COR-L47 (cell line): ENCODE data around the gene LCE3B.
"Not testable (repeated sequence)": the region's sequence is repeated elsewhere in the genome, so short reads cannot be mapped to it uniquely, and the experiment has no call there.

Experiments
- DNase-seq: peaks from one replicate; lab custom pipeline; 2025; lab: John Stamatoyannopoulos, UW

Gene LCE3B, protein sequence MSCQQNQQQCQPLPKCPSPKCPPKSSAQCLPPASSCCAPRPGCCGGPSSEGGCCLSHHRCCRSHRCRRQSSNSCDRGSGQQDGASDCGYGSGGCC

DNA sequence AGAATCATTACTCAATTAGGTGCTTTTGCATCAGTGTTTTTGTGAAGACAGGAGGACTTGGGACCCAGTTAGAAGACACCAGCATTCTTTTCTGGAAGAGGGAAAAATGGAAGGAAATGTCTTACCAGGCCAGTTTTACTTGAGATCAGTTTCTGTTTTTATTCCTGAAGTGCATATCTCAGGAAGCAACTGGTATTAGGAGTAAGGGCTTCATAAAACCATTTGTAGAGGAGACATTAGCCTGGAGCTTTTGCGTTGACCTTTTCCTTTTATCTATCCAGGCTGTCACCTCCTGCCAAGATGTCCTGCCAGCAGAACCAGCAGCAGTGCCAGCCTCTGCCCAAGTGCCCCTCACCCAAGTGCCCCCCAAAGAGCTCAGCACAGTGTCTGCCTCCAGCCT is at the start of gene LCE3B:
Gene LCE3B (plus strand): TSS at position 301 of the 400 bp plus-strand sequence. CDS start 0 bp downstream, at position 301.
- DNase-seq: no peak

DNA sequence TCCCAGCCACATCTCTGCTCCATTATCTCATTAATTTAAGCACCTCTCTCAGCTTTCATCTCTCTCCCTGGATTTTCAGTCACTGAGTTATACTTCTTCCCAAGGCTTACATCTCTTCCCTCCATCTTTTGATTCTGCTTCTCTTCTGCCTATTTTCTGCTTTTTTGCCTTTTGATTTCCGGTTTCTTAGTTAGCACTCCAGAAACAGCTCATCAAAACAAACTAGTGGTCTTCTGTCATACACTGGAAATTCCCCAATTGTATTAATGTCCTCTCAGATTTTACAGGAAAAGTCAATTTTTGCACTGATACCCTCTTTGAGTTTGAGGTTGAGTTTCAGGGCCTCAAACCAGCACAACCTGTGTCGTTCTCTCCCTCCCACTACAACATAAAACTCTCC is 48.5 kb upstream of the LCE3B start:
- no peak for DNase-seq

DNA sequence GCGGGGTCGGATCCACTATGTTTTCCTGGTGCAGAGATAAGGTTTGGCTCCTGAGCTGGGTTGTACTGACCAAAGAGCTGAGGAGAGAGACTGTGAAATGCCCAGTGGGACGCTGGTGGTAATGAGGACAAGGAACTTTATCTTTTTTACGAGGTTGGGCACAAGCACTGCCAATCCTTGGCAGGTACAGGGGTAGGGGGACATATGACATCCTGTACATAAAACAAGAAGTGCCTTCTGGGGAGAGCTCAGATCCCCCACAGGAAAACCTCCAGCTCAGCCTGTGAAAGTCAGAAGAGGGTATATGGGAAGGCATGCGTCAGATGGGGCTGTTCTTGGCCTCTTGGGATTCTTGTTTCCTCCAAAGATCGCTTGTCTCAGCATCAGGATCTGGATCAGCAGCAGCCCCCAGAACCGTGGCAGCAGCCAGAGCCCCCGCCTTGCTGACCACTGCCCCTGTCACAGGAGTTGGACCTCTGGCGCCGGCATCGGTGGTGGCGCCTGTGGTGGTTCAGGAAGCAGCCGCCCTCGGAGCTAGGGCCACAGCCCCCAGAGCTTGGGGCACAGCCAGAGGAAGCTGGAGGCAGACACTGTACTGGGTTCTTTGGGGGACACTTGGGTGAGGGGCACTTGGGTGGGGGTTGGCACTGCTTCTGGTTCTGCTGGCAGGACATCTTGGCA is 47.9 kb upstream of the LCE3B start:
- DNase-seq: no peak

DNA sequence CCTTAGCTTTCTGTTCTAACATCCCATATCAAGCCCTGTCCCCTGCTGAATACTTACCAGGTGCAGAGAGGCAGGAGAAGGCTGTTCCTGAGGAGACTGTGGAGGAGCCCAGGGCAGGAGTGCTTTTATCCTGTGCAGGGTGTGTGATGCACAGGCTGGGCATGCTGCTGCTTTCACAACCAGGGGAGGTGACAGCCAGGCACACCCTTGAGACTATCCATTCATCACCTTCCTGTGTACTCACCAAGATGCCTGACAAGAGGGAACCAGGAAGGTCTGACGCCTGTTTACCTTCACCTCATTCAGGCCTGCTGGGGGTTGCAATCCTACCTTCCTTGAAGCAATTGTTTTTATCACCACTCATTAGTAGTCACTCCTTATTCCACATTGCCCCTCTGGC is 46.9 kb upstream of the LCE3B start, which contains the start of gene LCE3E:
Gene LCE3E (minus strand): TSS at position 100 of the 400 bp plus-strand sequence. CDS start 572 bp downstream, outside the sequence.
- no peak for DNase-seq

DNA sequence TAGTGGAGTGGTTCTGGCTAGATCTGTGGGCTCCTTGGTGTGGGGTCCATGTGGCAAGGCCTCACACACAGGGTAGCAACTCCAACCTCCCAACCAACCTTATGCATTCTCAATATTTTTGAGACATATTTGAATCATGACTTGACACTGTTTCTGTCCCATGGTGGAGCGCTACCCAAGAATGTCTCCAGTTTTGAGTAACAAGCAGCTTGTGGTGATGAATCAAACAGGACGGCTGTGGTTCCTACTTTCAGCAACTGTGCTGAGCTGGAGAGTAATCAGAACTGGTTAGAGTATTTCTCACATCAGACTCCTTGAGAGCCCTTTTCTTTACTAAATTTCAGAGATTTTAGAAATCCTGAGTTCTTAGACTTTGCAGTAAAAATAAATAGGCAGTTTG is 36.4 kb upstream of the LCE3B start:
- DNase-seq: no peak

DNA sequence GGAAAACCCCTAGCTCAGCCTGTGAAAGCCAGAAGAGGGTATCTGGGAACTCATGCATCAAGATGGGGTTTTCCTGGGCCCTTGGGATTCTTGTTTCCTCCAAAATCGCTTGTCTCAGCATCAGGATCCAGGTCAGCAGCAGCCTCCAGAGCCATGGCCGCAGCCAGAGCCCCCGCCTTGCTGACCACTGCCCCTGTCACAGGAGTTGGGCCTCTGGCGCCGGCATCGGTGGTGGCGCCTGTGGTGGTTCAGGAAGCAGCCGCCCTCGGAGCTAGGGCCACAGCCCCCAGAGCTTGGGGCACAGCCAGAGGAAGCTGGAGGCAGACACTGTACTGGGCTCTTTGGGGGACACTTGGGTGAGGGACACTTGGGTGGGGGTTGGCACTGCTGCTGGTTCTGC is 34.1 kb upstream of the LCE3B start:
- DNase-seq: not testable (repeated sequence)

DNA sequence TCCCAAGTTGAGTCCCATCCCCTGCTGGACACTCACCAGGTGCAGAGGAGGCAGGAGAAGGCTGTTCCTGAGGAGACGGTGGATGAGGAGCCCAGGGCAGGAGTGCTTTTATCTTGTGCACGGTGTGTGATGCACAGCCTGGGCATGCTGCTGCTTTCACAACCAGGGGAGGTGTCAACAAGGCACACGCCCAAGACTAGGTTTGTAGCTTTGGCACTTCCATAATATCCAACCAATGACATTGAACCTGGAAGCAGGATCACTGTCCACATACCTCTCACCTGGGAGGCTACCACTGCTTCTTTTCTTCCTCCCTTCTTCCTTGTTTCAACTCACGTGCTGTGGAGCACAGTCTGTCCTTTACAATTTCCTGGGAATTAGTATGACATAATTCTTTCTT is 33.2 kb upstream of the LCE3B start, which contains the start of gene LCE3D:
Gene LCE3D (minus strand): TSS at position 84 of the 400 bp plus-strand sequence. CDS start 580 bp downstream, outside the sequence.
- DNase-seq: no peak

DNA sequence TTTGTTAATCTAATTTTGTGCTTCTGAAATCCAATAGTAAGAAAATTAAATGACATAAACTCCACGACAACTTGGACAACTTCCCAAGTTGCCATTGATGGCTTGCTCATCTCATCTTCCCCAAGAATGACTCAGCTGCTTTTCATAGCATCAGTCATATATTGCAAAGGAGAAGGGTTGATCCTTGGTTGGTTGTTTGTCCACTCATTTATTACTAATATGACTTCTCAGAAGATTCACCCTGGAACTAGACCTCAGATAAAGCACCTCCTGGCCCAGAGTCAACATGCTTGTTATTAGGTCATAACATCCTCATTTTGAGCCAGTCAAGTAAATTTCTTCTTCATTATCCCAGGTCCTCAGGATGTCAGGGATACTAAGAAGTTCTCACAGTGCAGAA is 31.0 kb upstream of the LCE3B start:
- DNase-seq: no peak

DNA sequence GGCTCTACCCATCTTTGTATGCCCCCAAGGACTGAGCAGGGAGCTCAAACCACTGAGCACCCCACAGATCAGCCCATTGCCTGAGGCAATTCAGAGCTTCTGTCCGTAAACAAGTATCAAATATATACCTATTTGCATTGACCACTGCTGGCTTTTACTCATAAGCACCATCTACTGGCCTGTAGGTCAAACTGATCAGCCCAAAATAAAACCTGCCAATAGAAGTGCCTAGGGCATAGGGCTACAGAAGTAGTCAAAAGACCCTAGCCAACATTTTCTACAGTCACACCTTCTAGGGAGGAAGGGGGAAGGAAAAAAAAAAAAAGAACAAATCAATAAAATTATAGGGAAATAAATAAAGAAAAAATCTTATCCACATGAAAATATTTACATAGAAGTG is 28.0 kb upstream of the LCE3B start:
- no peak for DNase-seq

DNA sequence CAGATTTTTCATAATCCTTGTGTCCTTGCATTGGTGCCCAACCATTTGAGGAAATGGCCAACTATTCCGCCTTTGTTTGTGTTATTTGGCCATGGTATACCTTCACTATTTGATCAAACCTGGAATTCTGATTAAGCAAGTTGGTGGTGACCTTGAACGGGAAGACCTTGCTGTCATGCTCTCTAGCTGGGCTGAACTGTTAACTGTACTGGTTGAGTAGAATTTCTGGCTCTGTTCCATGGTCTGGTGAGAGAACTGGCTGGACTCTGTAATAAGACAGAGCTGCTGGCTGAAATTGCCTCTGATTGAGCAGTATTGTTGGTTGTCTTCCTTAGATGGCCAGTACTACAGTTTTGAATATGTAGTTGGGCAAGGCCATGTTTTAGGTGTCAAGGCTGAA is 16.6 kb upstream of the LCE3B start:
- no peak for DNase-seq

DNA sequence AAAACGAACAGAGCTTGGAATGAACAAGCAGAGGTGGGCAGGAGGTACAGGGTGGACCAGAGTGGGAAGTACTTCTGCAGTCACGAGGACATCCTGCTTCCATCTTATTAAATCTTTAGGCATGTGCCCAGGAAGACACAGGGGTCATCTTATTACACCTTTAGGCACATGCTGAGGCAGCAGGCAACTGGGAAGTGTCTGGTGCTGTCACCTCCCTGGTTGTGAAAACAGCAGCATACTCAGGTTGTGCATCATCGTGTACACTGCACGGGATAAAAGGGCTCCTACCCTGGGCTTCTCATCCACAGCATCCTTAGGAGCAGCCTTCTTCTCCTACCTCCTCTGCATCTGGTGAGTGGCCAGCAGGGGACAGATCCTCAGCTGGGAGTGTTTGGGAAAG is 13.7 kb upstream of the LCE3B start, which contains the start of gene LCE3C:
Gene LCE3C (plus strand): TSS at position 301 of the 400 bp plus-strand sequence. CDS start 498 bp downstream, outside the sequence.
- DNase-seq: no peak

DNA sequence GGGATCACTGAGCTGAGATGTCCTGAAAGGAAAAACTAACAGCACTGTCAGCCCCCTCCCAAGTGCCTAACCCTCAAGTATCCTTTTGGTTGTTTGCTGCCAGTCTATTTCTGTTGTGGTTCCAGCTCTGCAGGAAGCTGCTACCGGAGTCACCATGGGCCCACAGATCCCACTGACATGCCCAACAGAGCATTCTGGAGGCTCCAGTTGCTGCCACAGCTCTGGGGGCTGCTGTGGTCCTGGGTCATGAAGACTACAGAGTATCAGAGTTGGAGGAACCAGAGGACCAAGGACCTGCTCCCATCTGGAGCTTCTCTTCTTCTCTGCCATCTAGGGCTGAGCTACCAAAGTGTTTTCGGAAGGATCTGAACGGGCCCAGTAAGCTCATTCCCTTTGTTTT is 8.4 kb downstream of the LCE3B start:
- no peak for DNase-seq

DNA sequence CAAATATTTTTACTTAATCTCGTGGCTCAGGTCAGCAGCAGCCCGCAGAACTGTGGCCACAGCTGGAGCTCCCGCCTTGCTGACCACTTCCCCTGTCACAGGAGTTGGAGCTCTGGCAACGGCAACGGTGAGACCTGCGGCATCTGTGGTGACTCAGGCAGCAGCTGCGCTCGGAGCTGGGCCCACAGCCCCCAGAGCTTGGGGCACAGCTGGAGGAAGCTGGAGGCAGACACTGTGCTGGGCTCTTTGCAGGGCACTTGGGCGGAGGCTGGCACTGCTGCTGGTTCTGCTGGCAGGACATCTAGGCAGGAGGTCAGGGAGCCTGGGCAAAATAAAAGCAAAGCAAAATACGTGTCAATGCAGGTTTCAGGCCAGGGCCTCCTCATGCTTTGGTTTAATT is 9.2 kb downstream of the LCE3B start, which contains the start of gene LCE3A:
Gene LCE3A (minus strand): TSS at position 301 of the 400 bp plus-strand sequence. CDS start 0 bp downstream, at position 301.
- no peak for DNase-seq

DNA sequence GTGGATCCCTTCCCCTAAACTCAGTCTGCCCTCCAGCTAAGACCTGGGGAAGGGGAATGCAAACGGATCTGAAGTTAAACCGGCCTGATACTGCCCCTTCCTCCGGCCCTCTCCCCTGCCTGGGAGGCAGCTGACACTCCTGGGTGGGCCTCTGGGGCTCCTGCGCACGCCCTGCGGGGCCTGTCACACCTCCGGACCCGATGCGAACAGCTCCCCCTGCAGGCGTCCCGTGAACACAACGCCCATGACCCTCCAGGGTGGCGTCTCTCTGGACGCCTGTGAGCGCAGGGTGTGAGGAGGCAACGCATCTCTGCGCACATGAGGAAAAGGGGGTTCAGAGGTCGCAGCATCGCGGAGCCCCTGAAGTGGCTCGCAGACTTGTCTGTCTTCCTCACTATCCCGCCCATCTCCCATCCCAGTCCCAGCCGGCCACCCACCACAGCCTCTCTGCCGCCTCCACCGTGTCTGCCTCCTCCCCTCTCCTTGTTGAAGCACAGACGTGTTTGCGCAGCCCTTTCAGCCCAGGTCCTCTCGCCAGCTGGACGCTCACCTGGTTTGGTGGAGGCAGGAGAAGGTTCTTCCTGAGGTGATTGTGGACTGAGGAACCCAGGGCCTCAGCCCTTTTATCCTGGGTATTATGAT is 9.7 kb downstream of the LCE3B start:
- no peak for DNase-seq

DNA sequence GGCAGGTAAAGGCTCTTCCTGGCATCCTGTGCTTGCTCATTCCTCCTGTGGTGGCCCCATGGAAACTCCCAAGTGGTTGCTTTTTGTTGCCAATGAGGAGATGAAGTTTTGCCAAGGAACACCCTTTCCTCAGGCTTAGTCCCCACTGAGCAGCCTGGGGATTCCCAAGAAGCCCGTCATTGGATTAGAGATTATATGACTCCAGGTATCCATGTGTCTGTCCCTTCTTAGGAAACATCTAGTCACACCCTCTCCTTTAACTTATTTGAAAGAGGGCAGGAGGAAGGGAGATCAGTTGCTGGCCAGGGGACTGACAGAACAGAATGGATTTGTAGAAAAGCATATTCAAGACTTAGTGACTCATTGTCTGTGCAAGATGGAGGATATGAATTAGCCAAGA is 13.1 kb downstream of the LCE3B start:
- DNase-seq: no peak

DNA sequence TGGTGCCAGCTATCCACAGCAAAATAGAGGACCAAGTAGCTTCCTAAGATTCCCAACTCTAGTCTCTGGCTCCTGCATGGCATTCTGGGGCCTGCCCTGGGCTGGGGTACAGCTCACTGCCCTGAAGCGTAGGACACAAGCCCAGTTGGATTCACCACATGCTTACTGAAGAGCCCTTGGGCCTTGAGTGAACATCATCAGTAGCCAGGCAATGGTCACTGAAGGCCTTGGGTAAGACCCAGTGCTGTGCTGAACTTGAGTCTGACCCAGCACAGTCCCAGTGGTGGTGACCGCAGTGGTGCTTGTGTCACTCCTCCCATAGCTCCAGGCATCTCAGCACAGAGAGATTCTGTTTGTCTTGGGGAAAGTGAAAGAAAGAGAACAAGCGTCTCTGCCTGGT is 17.0 kb downstream of the LCE3B start:
- no peak for DNase-seq

DNA sequence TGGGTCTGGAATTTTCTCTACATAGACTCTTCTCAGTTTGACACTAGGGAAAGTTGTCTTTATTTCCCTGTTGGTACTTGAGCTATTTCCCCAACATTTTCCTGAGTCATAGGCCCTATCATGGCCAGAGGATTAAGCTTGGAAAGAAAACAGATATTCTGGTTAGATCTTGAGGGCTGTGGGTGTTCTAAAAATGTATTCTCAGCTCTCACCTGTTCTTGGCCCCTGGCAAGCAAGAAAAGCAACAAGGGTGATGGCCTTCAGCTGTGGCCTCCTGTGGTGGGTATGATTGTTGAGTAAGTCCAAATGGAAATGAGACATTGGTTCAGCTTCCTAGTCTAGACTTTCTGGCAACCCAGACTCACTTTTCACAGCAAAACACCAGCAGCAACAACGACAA is 26.7 kb downstream of the LCE3B start:
- DNase-seq: no peak

DNA sequence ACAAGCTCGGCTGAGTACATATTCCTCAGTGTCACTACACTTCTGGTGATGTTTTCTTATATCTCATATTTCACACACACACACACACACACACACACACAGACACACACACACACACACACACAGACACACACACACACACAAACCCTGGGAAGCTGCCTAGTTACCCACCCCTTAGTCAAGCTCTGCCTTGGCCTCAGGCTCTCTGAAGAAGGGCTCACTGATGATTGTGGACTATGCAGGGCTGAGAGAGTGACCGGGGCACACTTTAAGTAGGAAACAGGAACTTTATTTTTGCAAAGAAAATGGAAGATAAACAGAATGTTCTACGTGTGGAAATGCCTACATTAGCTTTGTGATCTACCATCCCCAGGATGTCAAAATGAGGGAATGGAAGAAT is 30.3 kb downstream of the LCE3B start:
- DNase-seq: no peak

DNA sequence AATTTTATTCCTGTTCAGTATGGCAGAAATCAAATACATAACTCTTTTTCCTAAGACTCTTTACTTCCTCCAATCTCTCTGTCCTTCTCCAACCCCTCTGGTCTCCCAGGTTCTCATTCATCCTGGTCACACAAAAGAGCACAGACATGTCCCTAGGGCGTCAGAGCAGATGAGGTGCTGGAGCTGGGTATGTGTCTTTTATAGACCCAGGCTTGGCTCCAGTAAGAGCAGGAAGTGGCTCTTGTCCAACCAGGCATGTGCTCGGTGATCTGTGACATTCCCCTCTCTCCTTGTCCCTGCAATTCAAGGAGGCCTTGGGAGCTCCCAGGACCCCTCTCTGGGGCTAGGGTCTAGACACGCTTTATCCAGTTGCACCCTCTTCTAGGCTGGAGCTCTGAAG is 31.5 kb downstream of the LCE3B start:
- DNase-seq: no peak

DNA sequence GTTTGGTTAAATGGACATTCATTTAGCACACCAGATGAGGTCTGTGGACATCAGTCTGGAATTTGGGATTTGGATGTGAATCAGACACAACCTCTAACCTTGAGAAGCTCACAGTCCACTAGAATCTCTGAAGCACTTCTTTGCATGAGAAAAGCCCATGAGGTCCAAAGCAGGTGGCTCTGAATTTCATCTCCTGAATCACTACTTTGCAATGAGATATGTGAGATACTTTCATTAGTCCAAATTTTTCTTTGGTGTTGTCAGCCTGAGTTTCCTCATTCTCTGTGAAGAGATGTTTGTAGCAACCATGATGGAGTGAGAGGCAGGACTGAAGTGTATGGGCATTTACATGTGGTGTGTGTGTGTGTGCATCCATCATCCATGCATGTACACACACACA is 33.0 kb downstream of the LCE3B start:
- no peak for DNase-seq

DNA sequence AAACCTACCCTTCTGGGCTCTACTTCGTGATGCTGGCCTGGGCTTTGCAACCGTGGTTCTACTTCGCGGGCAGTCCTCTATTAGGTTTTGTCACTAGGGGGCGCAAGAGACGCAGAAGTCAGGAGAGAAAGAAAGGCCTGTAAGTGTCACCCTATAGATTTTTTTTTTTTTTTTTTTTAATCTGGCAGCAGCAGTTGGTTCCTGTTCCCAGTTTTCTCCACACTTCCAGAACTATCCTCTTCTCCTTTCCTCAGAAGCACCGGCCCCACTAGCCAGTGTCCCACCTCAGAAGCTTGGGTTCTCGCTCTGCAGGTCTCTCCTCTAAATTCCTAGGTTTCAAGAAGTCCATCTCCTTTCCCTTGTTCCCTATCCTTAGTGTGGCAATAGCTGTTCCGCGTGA is 40.5 kb downstream of the LCE3B start:
- peak; percentile 30 for DNase-seq

DNA sequence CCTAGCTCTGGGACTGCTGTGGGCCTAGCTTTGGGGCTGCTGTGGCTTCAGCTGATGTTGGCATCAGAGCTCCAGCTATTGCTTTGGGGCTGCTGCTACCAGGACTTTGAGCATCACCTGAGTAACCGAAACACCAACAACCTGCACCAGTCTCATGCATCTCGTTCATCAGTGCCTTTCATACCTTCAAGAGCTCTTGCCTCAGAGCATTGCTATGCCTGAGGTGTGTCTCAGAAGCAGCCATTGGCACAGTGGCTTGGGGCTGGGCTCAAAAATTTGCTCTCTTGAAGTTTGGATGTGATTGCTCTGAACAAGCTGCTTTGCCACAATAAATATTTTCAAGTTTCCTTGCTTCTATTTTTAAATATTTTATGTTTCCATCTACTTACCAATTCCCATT is 42.8 kb downstream of the LCE3B start:
- no peak for DNase-seq

DNA sequence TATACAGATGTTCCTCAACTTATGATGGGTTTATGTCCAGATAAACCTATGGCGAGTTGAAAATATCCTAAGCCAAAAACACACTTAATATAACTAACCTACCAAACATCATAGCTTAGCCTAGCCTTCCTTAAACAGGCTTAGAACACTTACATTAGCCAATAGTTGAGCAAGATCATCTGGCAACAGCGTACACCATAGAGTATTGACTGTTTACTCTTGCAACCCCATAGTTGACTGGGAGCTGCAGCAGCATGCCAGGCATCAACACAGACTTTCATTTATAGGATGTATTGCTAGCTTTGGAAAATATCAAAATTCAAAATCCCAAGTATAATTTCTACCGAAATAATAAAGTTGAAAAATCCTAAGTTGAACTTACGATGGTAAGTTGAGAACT is 44.1 kb downstream of the LCE3B start:
- DNase-seq: no peak
